ENCODE measurements around the gene CACNG6.

DNA sequence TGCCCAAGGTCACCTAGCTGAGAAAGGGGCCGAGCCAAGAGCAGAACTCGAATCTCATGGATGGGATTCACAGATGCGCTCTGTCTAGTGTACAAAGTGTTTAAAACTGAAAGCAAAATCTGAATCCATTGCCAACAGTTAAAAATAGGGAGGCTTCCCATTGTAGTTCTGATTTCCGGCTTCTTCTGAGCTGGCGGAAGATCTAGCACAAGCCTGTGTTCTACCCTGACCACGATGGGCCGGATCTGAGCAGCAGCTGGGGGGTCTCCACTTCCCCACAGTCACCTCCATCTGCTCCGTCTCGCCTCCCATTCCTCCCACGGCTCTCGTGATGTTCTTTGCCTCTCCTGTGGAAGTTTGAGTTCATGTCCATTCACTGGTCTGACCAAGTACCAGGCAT is 26.3 kb upstream of the CACNG6 start:
- TF ChIP-seq CEBPB (IDR thresholded peaks at IDR 0.05) (no peak), RAD21 (IDR thresholded peaks at IDR 0.05; ENCODE audit: low read depth) (no peak), MAX (IDR thresholded peaks at IDR 0.05) (no peak), EP300 (IDR thresholded peaks at IDR 0.05; ENCODE audit: borderline replicate concordance) (no peak)
